HG03139 (cell line): ENCODE measurements around the gene NEU1.
"Not testable (repeated sequence)": the region's sequence is repeated elsewhere in the genome, so short reads cannot be mapped to it uniquely, and the experiment has no call there.

Experiments
- ATAC-seq: cut with Tn5 transposase; IDR thresholded peaks from one replicate; pipeline ENCODE4 v1.9.1; 2021; ENCODE audit not compliant: unreplicated experiment

The NEU1 gene

GRCh38 chr6:31822036-31822821 lies 40.4 kb downstream of the NEU1 start:
- no peak for ATAC-seq

DNA sequence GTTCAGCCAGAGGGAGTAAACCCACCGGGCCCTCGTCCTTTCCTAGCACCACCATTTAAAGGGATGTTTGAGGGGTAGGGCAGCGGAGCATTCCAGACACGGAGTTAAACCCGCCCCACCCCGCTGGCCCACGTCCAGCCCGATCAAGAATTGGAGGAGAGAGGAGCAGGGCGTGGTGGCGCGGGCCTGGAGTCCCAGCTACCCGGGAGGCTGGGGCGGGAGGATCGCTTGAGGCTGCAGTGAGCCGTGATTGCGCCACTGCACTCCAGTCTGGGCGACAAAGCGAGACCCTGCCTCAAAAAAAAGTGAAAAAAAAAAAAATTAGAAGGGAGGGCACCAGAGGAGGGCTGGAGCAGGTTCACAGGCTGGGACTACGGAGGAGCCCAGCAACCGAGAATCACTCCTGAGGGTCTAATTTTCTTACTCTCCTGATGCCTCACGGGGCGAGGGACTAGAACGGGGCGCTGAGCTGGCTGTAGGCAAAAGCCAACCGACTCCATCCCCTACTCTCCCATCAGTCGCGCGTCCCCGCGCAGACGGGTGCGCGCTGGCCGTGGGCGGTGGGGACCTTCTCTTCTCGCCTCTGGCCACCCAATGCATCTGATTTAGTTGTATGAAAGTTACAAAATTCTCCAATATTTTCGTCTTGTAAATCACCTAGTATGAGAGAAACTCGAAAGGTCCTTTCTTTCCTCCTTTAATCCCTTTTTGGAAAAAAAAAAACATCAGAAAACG lies 41.2 kb downstream of the NEU1 start:
- no peak for ATAC-seq

- not testable (repeated sequence) for ATAC-seq
Measured at GRCh38 chr6:31820399-31820798, 42.2 kb downstream of the NEU1 start.

DNA sequence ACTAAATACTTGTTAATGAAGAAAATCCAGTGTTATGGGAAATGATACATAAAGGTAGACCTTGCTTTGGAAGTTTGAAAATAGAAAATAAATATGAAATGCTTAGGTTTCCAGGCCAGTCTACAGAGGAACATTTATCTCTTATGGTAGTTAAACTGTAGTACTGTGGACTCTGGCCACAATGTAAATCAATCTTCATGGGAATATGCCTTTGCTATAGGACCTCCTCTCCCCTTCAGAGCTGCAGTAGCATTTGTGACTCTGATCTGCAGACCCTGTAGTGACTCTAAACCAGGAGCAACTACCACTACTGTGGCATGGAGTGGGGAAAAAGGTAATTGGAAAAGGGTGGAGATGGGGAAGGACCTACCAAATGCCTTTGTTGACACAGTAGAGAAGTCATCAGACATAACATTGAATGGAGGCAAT lies 42.7 kb downstream of the NEU1 start:
- ATAC-seq: no peak

DNA sequence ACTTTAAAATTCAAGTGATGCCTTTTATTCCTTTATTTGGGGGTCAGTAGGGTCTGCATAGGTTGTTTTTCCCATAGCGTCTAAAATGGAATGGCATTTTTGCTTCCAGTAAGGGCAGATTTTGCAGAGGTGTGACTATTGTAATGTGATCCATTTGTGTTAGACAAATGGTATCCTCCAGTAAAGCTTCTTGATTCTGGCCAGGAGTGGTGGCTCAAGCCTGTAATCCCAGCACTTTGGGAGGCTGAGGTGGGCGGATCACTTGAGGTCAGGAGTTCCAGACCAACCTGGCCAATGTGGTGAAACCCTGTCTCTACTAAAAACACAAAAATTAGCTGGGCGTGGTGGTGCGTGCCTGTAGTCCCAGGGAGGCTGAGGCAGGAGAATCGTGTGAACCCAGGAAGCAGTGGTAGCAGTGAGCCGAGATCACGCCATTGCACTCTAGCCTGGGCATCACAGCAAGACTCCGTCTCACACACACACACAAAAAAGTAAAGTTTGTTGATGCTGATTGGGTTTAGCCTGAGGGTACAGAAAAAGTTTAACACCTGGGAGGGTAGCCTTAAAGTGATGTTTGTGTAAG lies 44.6 kb downstream of the NEU1 start:
- ATAC-seq: not testable (repeated sequence)

DNA sequence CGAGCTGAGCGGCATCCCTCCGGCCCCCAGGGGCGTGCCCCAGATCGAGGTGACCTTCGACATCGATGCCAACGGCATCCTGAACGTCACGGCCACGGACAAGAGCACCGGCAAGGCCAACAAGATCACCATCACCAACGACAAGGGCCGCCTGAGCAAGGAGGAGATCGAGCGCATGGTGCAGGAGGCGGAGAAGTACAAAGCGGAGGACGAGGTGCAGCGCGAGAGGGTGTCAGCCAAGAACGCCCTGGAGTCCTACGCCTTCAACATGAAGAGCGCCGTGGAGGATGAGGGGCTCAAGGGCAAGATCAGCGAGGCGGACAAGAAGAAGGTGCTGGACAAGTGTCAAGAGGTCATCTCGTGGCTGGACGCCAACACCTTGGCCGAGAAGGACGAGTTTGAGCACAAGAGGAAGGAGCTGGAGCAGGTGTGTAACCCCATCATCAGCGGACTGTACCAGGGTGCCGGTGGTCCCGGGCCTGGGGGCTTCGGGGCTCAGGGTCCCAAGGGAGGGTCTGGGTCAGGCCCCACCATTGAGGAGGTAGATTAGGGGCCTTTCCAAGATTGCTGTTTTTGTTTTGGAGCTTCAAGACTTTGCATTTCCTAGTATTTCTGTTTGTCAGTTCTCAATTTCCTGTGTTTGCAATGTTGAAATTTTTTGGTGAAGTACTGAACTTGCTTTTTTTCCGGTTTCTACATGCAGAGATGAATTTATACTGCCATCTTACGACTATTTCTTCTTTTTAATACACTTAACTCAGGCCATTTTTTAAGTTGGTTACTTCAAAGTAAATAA lies 45.3 kb downstream of the NEU1 start:
- not testable (repeated sequence) for ATAC-seq

- ATAC-seq: no peak
Measured at GRCh38 chr6:31815025-31815838, 47.4 kb downstream of the NEU1 start, which contains the start of the genes HSPA1A and HSPA1L. HSPA1A (plus strand) TSS chr6:31815543; CDS start chr6:31815757, 214 bp downstream. HSPA1L (minus strand) TSS chr6:31815283; CDS start chr6:31811972, 3,311 bp downstream.

- ATAC-seq: no peak
Measured at GRCh38 chr6:31814677-31815024, 48.0 kb downstream of the NEU1 start.

GRCh38 chr6:31813465-31813849 lies 49.2 kb downstream of the NEU1 start:
- no peak for ATAC-seq

GRCh38 chr6:31811645-31812044 lies 51.0 kb downstream of the NEU1 start:
- ATAC-seq: no peak

DNA sequence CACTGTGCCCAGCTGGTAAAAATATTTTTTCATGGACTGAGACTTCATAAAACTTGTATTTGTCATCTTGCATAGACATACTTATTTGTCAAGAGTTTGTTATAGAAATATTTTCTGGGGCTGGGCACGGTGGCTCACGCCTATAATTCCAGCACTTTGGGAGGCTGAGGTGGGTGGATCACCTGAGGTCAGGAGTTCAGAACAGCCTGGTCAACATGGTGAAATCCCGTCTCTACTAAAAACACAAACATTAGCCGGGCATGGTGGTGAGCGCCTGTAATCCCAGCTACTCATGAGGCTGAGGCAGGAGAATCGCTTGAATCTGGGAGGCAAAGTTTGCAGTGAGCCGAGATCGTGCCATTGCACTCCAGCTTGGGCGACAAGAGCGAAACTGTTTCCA lies 54.0 kb downstream of the NEU1 start:
- ATAC-seq: not testable (repeated sequence)
